HCT116 (cell line): ENCODE data around the gene AKR1B1. TPM values are rescaled to one million over a fixed set of nuclear protein-coding genes. Genes with fewer than 3 reads are reported as not detected.

ENCODE experiments used
- ATAC-seq: fragments of 200-7000 bp; cut with Tn5 transposase; 2 replicates; pipeline ENCODE4 v1.9.1; 2020; ENCODE audit warnings: mild to moderate bottlenecking, moderate library complexity
- BruUV-seq: library from RNA; stranded (reverse); fragments of 400-500 nt; replicated peaks from 2 replicates; lab custom pipeline; 2021; lab: Mats Ljungman, UMichigan
- CTCF ChIA-PET: fragments of 300-600 bp; sonication (Branson Sonifier 250); formaldehyde crosslinking; loops from one replicate; lab custom pipeline; 2021; ENCODE audit warnings: antibody characterized with exemption; lab: Charles Lee
- POLR2A ChIA-PET: fragments of 300-600, 350-600 bp; sonication (Branson Sonifier 250); formaldehyde crosslinking; loops from one replicate; lab custom pipeline; 2021; ENCODE audit warnings: antibody characterized with exemption; lab: Charles Lee
- RAD21 ChIA-PET, 2 experiments: fragments of 300-600 bp; sonication (Branson Sonifier 250); formaldehyde crosslinking; loops; one replicate each; lab custom pipeline; 2023; ENCODE audit warnings: low total read pairs in 2 of 2; ENCODE audit not compliant: uncharacterized antibody in 2 of 2, unreplicated experiment in 2 of 2, low non-redundant PET in 1 of 2; lab: Charles Lee
- DNase-seq: peaks from one replicate; pipeline ENCODE4 v3.0.0-alpha.2; 2010; ENCODE audit warnings: low read depth, low spot score
- H2AFZ ChIP-seq: fragments of 200-600 bp; shearing (Covaris generic), sonication (generic); 2 replicates; pipeline ENCODE4 v1.6.1; 2017; ENCODE audit warnings: low read depth, mixed run types, mixed read lengths, antibody characterized with exemption, low read length; ENCODE audit not compliant: poor library complexity, severe bottlenecking
- H3K27ac ChIP-seq: 2 replicates; pipeline ENCODE4 v1.5.1; 2012; ENCODE audit warnings: low read depth, low read length
- H3K27me3 ChIP-seq: fragments of 200-600 bp; sonication (generic); 2 replicates; pipeline ENCODE4 v1.6.1; 2016; ENCODE audit warnings: mixed run types, low read length, mixed read lengths; ENCODE audit not compliant: insufficient read depth
- H3K36me3 ChIP-seq, 2 experiments: fragments of 200-500 bp in 1 of 2; fragments of 200-600 bp in 1 of 2; sonication (Bioruptor generic) in 1 of 2; sonication (generic) in 1 of 2; 2 replicates each; pipeline versions ENCODE4 v1.5.1 to v1.6.1; 2014 to 2016; ENCODE audit warnings: low read length in 2 of 2, inconsistent platforms in 1 of 2, mixed read lengths in 1 of 2, mixed run types in 1 of 2; ENCODE audit not compliant: insufficient read depth in 2 of 2, control insufficient read depth in 1 of 2
- H3K4me1 ChIP-seq, 2 experiments: fragments of 200-600 bp in 1 of 2; sonication (generic) in 1 of 2; 2 replicates each; pipeline versions ENCODE4 v1.5.1 to v1.6.1; 2012 to 2017; ENCODE audit warnings: low read length in 2 of 2, inconsistent platforms in 1 of 2, mild to moderate bottlenecking in 1 of 2, mixed read lengths in 1 of 2, mixed run types in 1 of 2, moderate library complexity in 1 of 2; ENCODE audit not compliant: insufficient read depth in 2 of 2, control insufficient read depth in 1 of 2
- H3K4me2 ChIP-seq: fragments of 200-600 bp; sonication (generic); 2 replicates; pipeline ENCODE4 v1.6.1; 2017; ENCODE audit warnings: mixed run types, low read length, mixed read lengths
- H3K4me3 ChIP-seq, 2 experiments: fragments of 200-600 bp in 1 of 2; sonication (generic) in 1 of 2; replicated peaks in 1 of 2; 2 replicates each; pipeline ENCODE4 v1.5.1; 2011 to 2016; ENCODE audit warnings: low read length in 2 of 2, control low read depth in 1 of 2, low read depth in 1 of 2, mild to moderate bottlenecking in 1 of 2, mixed read lengths in 1 of 2, mixed run types in 1 of 2
- H3K79me2 ChIP-seq: fragments of 200-600 bp; sonication (generic); 2 replicates; pipeline ENCODE4 v1.6.1; 2017; ENCODE audit warnings: mild to moderate bottlenecking, mixed run types, low read length, moderate library complexity, mixed read lengths; ENCODE audit not compliant: insufficient read depth
- H3K9ac ChIP-seq: fragments of 200-600 bp; sonication (generic); 2 replicates; pipeline ENCODE4 v1.6.1; 2016; ENCODE audit warnings: low read length, mixed read lengths
- H3K9me2 ChIP-seq: fragments of 200-600 bp; sonication (generic), shearing (Covaris generic); 2 replicates; pipeline ENCODE4 v1.6.1; 2017; ENCODE audit warnings: mixed run types, mild to moderate bottlenecking, moderate library complexity; ENCODE audit not compliant: insufficient read depth
- H3K9me3 ChIP-seq, 2 experiments: fragments of 200-500 bp in 1 of 2; fragments of 200-600 bp in 1 of 2; sonication (Bioruptor generic) in 1 of 2; sonication (generic) in 1 of 2; 2 replicates each; pipeline ENCODE4 v1.6.1; 2014 to 2017; ENCODE audit warnings: low read length in 2 of 2, mixed read lengths in 2 of 2, inconsistent platforms in 1 of 2, low read depth in 1 of 2, mild to moderate bottlenecking in 1 of 2, mixed run types in 1 of 2, moderate library complexity in 1 of 2; ENCODE audit not compliant: control insufficient read depth in 1 of 2, insufficient read depth in 1 of 2
- H4K20me1 ChIP-seq: fragments of 200-600 bp; sonication (generic), shearing (Covaris generic); 2 replicates; pipeline ENCODE4 v1.6.1; 2017; ENCODE audit warnings: mixed run types, mild to moderate bottlenecking, moderate library complexity; ENCODE audit not compliant: insufficient read depth
- ATF3 ChIP-seq: IDR thresholded peaks from 2 replicates; pipeline ENCODE4 v1.6.1; 2012
- CBX3 ChIP-seq: IDR thresholded peaks from 2 replicates; pipeline ENCODE4 v1.6.1; 2012; ENCODE audit warnings: low read depth
- CEBPB ChIP-seq: IDR thresholded peaks from 2 replicates; pipeline ENCODE4 v1.6.1; 2012; ENCODE audit warnings: low read depth
- CTCF ChIP-seq, 3 experiments: fragments of 200-600 bp in 1 of 3; sonication (generic) in 1 of 3; IDR thresholded peaks in 2 of 3; conservative IDR thresholded peaks in 1 of 3; 2 replicates each; pipeline ENCODE4 v1.5.1; 2012 to 2017; ENCODE audit warnings: low read depth in 2 of 3, low read length in 2 of 3, antibody characterized with exemption in 1 of 3, borderline replicate concordance in 1 of 3, control low read depth in 1 of 3, mild to moderate bottlenecking in 1 of 3, mixed read lengths in 1 of 3, mixed run types in 1 of 3, moderate library complexity in 1 of 3; ENCODE audit not compliant: insufficient read depth in 1 of 3
- EZH2phosphoT487 ChIP-seq: fragments of 200-600 bp; IDR thresholded peaks from 2 replicates; pipeline ENCODE4 v1.6.1; 2018; ENCODE audit warnings: antibody characterized with exemption, borderline replicate concordance
- FOSL1 ChIP-seq: IDR thresholded peaks from 2 replicates; pipeline ENCODE4 v1.6.1; 2012; ENCODE audit warnings: low read depth
- JUND ChIP-seq: IDR thresholded peaks from 2 replicates; pipeline ENCODE4 v1.6.1; 2012
- POLR2A ChIP-seq: IDR thresholded peaks from 2 replicates; pipeline ENCODE4 v1.7.0; 2011; ENCODE audit warnings: borderline replicate concordance; ENCODE audit not compliant: insufficient read depth, insufficient read length; ENCODE audit errors: extremely low read depth
- RAD21 ChIP-seq: IDR thresholded peaks from 2 replicates; pipeline ENCODE4 v1.6.1; 2012; ENCODE audit warnings: low read depth, mild to moderate bottlenecking
- SIN3A ChIP-seq: IDR thresholded peaks from 2 replicates; pipeline ENCODE4 v1.6.1; 2012; ENCODE audit warnings: low read depth
- SP1 ChIP-seq: IDR thresholded peaks from 2 replicates; pipeline ENCODE4 v1.6.1; 2012; ENCODE audit warnings: low read depth
- SRF ChIP-seq: IDR thresholded peaks from 2 replicates; pipeline ENCODE4 v1.6.1; 2012; ENCODE audit warnings: low read depth
- YY1 ChIP-seq: IDR thresholded peaks from 2 replicates; pipeline ENCODE4 v1.6.1; 2011; ENCODE audit warnings: low read length, low read depth, moderate library complexity, mild to moderate bottlenecking; ENCODE audit not compliant: insufficient replicate concordance; ENCODE audit errors: extremely low read depth
- ZFX ChIP-seq: fragments of 450-650 bp; IDR thresholded peaks from 2 replicates; pipeline ENCODE4 v1.6.1; 2017
- ZNF274 ChIP-seq: fragments of 200-500 bp; sonication (Bioruptor generic); IDR thresholded peaks from 2 replicates; pipeline ENCODE4 v1.6.1; 2014; ENCODE audit warnings: mild to moderate bottlenecking, low read depth, low read length, inconsistent platforms
- intact Hi-C: fragments of 100-400 bp; cut with micrococcal nuclease; formaldehyde crosslinking; loops from 2 replicates; pipeline ENCODE4 v1.10.0; 2022
- total RNA-seq: library from RNA; stranded (reverse); gene quantifications from one replicate; pipeline ENCODE4 v1.2.1, GENCODE V29; 2021; ENCODE audit not compliant: unreplicated experiment

The AKR1B1 gene
- total RNA-seq, 1 experiment from 2014 or later = 56.8 TPM

DNA sequence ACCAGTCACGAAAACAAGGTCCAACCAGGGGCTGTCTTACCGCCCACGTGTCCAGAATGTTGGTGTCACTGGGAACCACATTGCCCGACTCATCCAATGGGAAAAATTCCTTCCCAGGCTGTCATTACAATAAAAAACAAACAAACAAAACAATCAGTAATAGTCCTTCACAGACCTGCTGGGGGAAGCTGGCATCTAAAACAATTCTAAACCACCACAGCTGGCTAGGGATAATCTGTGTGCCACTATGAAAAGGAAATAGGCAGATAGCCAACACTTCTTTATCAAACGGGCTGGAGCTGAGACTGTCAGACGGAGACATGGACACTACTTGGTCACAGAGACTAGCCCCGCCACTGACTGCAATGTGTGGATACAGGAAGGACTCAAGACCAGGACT lies 9.2 kb downstream of the AKR1B1 start:
- Histone ChIP-seq H3K27me3 (no peaks in the 10 kb centered on the region), H3K79me2 (no peaks in the 10 kb centered on the region), H4K20me1 (no peaks in the 10 kb centered on the region), H3K4me1 (peaks cover 5 to 24% of the 10 kb centered on the region in 2 experiments), H3K9ac (no peak overlapping the region), H3K4me3 (no peak overlapping the region), H2AFZ (no peak overlapping the region), H3K27ac (no peak overlapping the region), H3K9me2 (no peaks in the 10 kb centered on the region), H3K9me3 (no peaks in the 10 kb centered on the region), H3K4me2 (no peak overlapping the region), H3K36me3 (no peaks in the 10 kb centered on the region)
- no TSS peak for BruUV-seq
- ATAC-seq (no peak), DNase-seq (no peak)
- ChIA-PET RAD21 (interaction anchor here in 1 of 2 experiments (0.7 kb wide), 1 partner anchor 18 kb away, joined by 4 read pairs; no protein-coding TSS in a partner anchor), CTCF (interaction anchor here (1.3 to 4.2 kb wide), 2 partner anchors 17 to 98 kb away, joined by 3 to 19 read pairs; no protein-coding TSS in a partner anchor), POLR2A (no interaction called here)
- intact Hi-C loops = no loop called here
- TF ChIP-seq CTCF (IDR thresholded peaks at IDR 0.05 in 2 of 3, conservative IDR thresholded peaks at IDR 0.05 in 1 of 3; ENCODE audit: borderline replicate concordance in 1 of 3, insufficient read depth in 1 of 3, low read depth in 2 of 3, low read length in 2 of 3) = no peak
- TF ChIP-seq SRF = no peak
- no peak for TF ChIP-seq POLR2A
- no peak for TF ChIP-seq ATF3
- no peak for TF ChIP-seq CEBPB
- TF ChIP-seq JUND = no peak
- TF ChIP-seq SIN3A = no peak
- TF ChIP-seq SP1 = no peak
- no peak for TF ChIP-seq RAD21
- no peak for TF ChIP-seq CBX3
- no peak for TF ChIP-seq ZNF274
- TF ChIP-seq YY1 = no peak
- TF ChIP-seq ZFX = no peak
- no peak for TF ChIP-seq FOSL1
- no peak for TF ChIP-seq EZH2phosphoT487
